NCI-H1105 treated with DMSO at 0.1 percent for 48 hours (cell line): ENCODE measurements around the gene PDCD6IP.
"Not testable (repeated sequence)": the region's sequence is repeated elsewhere in the genome, so short reads cannot be mapped to it uniquely, and the experiment has no call there.

Source experiments
- DNase-seq: peaks from one replicate; lab custom pipeline; 2025; lab: John Stamatoyannopoulos, UW

The PDCD6IP gene

DNA sequence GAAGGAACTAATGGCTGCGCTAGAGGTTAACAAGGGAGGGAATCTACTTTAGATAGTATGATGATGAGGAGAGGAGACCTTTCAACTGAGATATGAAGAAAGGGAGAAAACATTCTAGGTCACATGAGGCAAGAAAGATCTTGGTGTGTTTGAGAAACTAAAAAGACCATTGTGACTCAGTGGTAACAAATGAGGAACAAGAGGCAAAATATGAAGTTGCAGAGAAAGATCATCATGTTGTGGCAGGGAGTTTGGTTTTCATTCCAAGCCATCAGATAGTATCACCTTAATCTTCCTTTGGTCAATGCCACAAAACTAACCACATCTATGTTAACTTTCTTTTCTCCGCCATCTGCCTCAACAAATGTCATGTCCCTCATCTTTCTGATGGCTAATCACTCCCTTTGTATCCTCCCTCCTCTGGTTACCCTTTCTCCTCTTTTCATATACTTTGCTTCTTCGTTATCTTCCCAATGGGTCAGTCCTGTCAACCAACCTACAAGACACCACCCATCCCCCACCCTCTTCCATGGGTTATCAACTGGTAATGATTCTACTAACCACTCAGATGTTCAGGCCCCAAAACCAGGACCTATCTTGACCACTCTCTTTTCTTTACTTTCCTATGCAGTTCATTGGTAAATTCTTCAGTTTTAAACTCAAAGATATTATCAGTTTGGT lies 2.4 kb upstream of the PDCD6IP start:
- no peak for DNase-seq

DNA sequence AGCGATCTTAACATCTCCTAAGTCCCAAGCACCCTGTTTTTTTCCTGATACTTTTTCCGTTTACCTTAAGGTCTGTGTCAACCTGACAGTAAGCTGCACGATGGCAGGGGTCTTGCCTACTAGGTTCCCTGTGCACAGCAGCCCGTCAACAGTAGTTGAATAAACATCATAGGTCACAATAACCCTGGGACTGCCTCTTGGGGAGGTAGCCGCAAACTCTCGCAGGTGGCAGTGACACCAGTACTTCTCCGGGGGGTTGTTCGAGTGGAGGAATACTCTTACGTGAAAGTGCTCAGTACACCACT lies 365 bp upstream of the PDCD6IP start:
- DNase-seq = no peak

DNA sequence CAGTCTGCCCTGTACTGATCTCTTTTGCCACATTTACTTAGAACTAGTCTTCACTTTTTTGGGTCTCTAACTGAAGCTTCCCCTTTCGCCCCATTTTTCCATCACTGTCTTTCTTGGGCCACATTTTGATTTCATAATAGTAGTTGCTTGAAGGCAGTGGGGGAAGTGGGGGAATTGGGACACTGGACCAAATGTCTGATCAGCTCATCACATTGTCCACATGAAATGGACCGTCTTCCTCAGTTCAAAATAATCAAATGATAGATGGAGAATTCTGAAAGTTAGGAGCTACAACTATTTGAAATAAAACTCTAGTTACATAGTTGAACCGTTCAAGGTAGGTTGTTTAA lies 747 bp downstream of the PDCD6IP start:
- DNase-seq = no peak

DNA sequence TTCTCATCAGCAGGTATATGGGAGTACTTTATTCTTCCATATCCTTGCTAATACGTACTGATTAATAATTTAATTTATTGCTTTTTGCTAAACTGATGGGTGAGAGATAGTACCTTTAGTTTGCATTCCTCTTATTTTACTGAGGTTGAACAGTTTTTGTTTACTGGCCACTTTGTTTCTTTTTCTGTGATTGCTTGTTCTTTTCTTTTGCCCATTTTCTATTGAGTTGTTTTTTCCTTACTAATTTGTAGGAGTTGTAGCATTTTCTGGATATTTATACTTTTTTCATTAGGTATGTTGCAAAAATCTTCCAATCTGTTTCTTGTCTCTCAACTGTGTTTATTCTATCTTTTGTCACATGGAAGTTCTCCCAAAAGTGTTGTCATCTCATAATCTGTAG lies 4.8 kb downstream of the PDCD6IP start:
- no peak for DNase-seq

DNA sequence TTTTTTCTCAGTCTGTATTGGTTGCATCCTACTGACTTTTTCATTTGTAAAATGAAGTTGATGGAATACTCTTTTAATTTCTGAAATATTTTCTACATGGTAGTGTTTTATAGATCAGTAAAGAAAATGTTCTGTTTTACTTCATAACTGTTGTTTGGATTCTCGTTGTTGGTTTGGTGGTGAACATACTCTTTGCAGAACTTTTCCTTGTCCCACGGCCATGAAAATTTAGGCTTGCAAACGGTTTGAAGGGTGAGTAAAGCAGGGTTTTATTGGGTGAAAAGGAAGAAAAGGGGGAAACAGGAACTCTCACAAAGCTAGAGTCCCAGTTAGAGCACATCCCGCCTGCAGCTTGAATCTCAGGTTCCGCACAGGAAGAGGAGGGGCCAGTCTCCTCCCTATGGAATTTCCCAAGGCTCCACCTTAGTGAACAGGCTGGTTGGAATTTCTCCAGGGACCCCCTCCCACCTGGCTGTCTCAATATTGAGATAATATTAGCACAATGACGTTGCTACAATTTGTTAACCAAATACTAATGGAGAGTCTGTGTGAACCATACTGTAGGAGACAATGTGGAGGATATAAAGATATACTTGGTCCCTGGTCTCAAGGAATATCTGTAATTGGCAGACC lies 5.6 kb downstream of the PDCD6IP start:
- DNase-seq = no peak

DNA sequence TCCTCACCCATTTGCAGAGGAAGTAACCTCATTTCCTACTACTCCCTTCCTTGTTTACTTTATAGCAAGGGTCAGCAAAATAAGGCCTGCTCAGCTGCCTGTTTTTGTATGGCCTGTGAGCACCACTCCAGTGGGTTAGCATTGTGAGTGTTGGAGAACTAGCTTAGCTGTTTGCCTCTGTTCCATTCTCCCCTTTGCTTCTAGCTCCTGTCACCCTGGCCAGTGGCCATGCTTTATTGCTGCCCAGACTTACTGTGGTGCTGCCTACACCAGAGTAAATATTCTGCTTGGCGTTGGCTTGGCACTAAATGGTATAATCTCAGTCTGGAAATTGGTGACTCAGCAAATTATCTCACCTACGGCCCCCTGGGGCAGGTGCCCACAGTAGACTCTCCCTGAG lies 8.8 kb downstream of the PDCD6IP start:
- DNase-seq = no peak

DNA sequence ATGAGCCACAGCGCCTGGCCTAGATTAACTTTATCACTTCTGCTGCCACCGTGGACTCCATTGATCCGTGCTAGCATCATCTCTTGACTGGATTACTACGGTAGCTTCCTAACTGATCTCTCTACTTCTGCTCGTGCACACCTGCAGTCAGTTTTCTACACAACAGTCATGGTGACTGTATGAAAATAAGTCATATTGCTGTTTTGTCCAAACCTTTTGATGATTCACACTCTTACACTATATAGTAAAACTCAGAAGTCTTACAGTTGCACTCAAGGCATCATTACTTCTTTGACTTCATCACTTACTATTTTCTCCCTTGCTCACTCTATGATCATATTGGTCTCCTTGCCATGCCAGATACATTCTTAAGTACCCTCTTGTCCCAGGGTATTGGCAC lies 10.1 kb downstream of the PDCD6IP start:
- DNase-seq = no peak

DNA sequence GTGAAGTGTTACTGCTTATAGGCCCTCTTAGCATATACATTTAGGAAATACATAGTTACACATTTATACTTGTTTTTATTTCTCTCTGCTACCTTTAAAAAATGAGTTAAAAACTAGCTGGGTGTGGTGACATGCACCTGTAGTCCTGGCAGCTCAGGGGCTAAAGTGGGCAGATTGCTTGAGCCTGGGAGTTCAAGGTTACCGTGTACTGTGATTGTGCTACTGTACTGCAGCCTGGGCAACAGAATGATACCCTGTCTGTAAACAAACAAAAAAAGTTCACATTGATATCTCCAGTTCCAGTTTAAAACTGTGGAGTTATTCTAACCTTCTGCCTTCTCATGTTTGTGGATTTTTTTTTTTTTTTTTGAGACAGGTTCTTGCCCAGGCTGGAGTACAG lies 12.1 kb downstream of the PDCD6IP start:
- DNase-seq = no peak

DNA sequence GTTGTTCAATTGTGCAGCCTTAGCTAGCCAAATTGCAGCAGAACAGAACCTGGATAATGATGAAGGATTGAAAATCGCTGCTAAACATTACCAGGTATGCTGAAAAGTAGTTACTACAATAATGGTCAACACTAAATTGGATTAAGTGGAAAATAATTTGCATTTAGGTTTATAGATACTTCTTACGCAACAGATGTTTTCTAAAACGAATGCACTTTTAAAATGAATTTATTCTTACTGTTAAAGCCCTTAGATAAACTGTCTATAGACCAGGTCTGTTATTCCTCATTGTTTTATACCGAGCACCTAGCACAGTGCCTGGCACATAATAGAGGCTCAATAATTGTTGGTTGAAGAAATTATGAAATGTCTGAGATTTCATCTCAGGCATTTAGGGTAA lies 23.6 kb downstream of the PDCD6IP start:
- no peak for DNase-seq

DNA sequence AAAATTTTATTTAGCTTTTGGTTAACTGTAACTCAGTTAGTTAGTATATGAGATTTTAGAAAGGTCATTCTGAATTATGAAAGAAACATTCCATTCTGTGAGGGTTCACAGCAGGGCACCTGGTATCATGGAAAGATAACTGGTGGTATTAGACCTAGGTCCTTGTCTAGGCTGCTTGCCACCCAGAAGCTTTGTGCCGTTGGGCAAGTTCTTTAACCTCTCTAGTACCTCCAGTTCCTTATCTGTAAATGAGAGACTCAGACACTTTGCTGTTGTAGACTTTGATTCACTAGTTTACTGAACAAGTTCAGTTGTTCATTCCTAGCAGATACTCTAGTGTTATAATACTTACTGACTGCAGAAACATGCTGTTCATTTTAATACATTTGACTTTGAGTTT lies 25.4 kb downstream of the PDCD6IP start:
- DNase-seq = no peak

DNA sequence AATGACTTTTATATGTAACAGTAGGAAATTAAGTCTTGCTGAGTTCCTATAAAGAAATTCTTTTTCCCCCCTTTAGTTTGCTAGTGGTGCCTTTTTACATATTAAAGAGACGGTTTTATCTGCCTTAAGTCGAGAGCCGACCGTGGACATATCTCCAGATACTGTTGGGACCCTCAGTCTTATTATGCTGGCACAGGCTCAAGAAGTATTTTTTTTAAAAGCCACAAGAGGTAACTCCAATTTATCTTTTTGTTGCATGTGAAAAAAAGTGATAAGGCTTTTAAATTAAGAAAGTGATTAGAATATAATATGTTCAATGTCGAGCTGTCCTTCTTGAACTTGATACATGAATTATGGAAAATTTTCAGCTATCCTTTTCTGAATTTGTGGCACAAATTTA lies 26.7 kb downstream of the PDCD6IP start:
- no peak for DNase-seq

DNA sequence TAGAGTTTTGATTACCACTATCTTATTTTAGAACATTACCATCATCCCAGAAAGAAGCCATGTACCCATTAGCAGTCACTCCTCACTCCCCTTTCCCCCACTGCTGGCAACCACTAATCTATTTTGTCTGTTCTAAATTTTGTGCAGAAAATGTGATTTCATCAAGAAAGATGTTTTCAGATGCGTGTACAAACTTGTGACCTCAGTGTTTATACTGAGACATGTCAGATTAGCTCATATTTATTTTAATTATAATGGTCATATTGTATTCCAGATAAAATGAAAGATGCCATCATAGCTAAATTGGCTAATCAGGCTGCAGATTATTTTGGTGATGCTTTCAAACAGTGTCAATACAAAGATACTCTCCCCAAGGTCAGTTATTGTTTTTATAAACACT lies 27.8 kb downstream of the PDCD6IP start:
- no peak for DNase-seq

DNA sequence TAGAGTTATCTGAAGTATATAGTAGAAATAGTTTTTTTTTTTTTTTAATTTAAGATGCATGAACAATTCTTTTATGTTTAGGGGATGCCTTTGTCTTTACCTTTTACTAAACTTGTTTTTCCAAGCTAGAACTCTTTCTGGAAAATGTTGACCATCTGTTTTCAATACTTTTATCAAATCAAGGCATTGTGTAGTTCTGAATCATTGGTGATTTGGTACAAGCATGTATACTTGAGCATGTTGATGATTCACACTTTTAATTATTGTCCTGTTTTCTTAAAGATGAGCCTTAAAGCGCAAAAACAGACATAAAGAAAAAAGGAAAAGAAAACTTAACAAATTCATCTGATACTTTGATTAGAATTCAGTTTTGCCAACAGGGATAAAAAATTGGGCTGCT lies 28.3 kb downstream of the PDCD6IP start:
- DNase-seq = no peak

DNA sequence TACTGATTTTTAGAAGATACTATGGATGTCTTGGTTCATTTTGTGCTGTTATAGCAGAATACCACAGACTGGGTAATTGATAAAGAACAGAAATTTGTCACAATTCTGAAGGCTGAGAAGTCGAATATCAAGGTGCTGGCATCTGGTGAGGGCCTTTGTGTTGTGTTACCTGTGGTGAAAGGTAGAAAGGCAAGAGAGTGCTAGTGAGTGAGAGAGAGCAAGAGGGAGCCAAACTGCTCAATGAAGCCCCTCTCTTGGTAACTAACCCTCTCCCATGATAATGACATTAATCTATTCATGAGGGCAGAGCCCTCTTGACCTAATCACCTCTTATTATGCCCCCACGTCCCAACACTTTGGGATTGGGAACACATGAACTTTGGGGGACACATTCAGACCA lies 31.3 kb downstream of the PDCD6IP start:
- DNase-seq = no peak

DNA sequence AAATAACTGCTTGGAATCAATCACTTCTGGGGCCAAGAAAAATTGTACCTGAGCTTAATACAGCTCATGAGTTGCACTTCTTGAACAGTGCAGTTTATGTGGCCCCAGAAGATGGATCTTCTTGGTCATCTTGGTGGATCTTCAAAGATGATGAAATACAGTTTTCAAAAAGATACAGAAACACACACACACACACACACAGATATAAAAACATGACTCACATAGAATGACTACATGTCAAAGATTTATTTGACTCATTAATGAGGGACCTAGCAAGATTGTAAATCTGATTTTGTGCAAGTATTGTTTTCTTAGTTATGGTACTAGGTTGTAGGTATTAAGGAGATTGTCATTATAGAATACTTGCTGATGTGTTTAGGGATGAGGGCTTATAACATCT lies 32.6 kb downstream of the PDCD6IP start:
- no peak for DNase-seq

DNA sequence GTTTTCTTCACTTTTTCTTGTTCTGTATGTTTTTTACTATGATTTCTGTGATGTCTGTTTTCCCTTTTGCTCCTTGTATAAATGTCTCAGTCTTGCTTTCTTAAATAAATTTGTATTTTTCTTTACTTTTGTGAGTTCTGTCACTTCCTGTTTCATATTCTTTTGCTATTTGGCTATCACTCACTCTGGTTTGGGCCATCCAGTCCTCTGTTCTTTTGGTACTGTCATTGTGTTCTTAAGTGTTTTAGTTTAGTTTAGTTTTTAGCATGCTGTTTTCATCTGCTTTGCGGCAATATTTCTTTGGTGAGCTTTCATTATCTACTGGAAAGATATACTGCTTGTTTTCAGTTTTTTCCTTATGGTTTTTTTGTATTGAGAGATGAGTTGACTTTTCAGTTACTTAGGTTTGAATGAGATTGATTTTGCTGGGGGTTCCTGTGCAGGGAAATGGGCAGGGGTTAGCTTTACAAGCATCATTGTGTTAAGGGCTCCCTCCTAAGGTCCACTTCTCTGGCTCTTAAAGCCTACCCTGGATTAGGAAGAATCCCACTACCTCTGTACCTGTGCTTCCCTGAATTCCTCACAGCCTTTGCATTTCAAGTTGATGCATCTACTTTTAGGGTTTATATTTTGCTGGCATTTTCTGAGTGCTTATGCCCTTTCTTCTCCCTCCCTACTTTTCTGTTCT lies 35.1 kb downstream of the PDCD6IP start:
- DNase-seq = no peak

DNA sequence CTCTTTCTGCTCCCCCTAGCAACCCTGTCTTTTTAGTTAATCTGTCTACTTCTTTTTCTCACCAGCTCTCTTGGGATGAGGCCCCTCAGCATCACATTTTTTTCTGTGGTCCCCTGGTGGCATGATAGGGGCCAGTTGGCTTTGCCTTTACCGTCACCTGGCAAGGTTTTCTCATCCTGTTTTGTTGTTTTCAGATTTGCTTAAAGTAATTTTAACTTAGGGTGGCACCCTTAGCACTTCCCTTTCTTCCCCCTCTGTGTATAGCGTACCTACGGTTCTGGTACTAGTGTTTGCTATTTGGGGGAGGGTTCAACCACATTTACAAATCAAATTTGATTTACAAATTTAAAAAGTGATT lies 35.6 kb downstream of the PDCD6IP start:
- DNase-seq = no peak

DNA sequence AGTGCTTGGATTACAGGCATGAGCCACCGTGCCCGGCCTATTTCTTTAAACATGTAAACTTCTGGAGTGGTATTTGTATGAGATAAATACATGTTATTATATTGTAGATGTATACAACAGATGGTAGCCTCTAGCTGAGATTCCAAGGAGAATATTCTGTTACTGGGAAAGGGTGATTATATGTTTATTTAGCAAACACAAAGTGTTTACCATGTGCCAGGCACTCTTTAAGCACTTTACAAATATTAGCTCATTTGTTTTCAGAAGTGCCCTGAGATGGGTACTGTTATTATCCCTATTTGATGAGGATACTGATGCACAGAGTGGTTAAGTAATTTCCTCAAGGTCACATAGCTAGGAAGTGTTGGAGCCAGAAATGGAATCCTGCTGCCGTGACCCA lies 38.8 kb downstream of the PDCD6IP start:
- DNase-seq = not testable (repeated sequence)

DNA sequence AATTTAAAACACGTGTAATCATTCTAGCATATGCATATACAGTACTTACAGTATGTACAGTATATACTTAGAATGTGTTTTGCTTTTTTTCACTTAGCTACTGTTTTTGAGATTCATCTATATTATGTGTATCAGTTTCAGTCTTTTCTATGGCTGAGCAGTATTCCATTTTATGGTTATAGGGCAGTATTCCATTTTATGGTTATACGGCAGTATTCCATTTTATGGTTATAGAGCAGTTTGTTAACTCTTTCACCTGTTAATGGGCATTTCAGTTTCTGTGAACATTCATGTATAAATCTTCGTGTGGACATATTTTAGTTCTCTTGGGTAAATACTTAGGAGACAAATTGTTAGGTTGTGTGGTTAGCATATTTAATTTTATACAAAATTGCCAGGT lies 40.9 kb downstream of the PDCD6IP start:
- DNase-seq = no peak

DNA sequence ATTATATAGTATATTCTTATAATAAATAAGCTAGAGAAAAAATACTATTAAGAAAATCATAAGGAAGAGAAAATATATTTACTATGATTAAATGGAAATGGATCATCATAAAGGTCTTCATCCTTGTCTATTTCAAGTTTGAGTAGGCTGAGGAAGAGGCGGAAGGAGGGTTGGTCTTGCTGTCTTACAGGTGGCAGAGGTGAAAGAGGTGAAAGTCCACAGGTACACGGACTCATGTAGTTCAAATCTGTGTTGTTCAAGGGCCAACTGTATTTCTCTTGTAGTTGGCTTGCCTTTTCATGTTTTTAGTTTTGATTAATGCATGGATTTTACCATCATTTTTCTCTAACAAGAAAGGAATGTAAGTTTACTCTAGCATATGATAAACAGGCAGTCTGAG lies 41.7 kb downstream of the PDCD6IP start:
- no peak for DNase-seq

DNA sequence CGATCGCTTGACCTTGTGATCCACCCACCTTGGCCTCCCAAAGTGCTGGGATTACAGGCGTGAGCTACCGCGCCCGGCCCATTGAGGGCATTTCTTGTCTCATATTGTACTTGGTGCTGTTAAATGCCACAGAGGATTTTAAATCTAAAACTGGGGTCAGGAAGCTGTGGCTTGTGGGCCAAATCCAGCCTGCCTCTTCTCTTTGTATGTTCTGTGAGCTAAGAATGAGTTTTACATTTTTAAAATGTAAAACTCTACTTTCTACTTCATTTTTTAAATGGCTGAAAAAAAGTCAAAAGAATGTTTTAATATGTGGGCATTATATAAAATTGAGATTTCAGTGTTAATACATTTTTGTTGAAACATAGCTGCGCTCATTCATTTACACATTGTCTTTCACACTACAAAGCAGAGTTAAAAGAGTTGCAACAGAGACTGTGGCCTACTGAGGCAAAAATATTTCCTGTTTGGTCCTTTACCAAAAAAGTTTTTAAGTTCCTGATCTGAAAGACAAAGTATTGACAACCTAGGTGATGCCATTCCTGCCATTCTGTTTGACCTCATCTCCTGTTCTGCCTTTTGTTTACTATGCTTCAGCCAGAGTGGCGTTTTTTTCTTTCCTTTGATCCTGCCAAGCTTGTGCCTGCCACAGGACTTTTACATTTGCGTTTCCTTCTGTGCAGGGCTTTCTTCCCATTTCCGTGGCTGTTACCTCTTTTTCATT lies 50.4 kb downstream of the PDCD6IP start:
- no peak for DNase-seq

DNA sequence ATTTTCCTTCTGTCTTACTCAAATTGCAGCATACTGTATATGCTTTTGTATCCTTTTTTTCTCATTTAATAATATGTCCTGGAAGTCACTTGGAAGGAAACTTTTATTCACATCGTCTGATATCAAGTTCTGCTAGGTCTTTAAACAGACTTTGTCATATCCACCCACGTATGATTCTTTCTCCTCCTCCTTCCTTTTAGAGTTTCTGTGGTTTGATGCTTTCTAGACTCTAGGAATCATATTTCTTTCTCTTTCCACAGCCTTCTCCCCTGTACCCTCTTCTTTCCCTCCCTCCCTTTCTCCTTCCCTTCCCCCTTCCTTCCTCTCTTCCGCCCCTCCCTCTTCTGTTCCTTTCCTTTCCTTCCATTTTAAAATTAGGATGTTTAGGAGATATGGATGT lies 52.2 kb downstream of the PDCD6IP start:
- not testable (repeated sequence) for DNase-seq

DNA sequence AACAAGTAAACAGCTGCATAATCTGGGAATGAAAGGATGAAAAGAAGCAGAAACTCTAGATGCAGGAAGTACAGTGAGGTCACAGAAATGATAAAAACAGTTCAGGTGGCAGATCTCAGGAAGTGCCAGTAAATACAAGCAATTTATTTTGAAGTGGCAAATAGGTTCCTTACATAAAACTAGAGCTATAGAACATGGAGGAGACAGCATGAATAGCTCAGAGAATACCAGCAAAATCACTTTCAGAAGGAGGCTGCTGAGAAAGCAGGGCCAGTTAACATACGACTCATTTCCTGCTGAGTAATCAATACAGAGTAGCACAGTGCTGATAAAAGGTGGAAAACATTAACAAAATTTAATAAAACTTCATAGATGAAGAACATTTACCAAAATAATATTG lies 57.0 kb downstream of the PDCD6IP start:
- not testable (repeated sequence) for DNase-seq
